ENCODE data around the gene COQ8A.

DNA sequence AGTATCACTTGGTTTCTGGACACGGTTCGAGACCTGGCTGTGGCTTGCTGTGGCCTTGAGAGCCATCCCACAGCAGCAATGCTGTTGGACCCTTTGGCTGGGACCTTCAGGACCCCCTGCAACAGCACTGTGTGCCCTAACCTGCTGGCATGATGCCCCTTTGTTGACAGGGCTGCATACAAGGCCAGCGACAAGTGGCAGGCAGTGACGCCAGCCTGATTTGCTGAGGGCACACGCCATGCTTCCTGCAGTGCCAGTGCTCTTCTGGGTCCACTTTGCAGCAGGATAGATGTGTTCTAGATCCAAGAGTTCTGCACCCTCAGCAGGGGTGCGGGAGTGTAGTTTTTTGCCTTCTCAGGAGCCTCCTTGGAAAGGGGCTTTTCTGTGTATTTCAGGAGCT lies 32.8 kb downstream of the COQ8A start:
- TF ChIP-seq, protein P1, sequence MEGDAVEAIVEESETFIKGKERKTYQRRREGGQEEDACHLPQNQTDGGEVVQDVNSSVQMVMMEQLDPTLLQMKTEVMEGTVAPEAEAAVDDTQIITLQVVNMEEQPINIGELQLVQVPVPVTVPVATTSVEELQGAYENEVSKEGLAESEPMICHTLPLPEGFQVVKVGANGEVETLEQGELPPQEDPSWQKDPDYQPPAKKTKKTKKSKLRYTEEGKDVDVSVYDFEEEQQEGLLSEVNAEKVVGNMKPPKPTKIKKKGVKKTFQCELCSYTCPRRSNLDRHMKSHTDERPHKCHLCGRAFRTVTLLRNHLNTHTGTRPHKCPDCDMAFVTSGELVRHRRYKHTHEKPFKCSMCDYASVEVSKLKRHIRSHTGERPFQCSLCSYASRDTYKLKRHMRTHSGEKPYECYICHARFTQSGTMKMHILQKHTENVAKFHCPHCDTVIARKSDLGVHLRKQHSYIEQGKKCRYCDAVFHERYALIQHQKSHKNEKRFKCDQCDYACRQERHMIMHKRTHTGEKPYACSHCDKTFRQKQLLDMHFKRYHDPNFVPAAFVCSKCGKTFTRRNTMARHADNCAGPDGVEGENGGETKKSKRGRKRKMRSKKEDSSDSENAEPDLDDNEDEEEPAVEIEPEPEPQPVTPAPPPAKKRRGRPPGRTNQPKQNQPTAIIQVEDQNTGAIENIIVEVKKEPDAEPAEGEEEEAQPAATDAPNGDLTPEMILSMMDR (IDR thresholded peaks at IDR 0.05 in 2 of 3, conservative IDR thresholded peaks at IDR 0.05 in 1 of 3; ENCODE audit: borderline replicate concordance in 1 of 3, insufficient read depth in 1 of 3, low read depth in 2 of 3, low read length in 2 of 3), result no peak
- TF ChIP-seq POLR2A (IDR thresholded peaks at IDR 0.05; ENCODE audit: borderline replicate concordance, extremely low read depth, insufficient read depth, insufficient read length), result no peak
- no peak for TF ChIP-seq RAD21 (IDR thresholded peaks at IDR 0.05; ENCODE audit: low read depth)
- no peak for TF ChIP-seq EZH2 (IDR thresholded peaks at IDR 0.05)
- TF ChIP-seq EZH2phosphoT487 (IDR thresholded peaks at IDR 0.05; ENCODE audit: borderline replicate concordance), result no peak
- TF ChIP-seq YY1 (IDR thresholded peaks at IDR 0.05; ENCODE audit: extremely low read depth, insufficient replicate concordance, low read depth, low read length), result no peak
